ENCODE data around the gene AKAP12. TPM values are rescaled to one million over a fixed set of nuclear protein-coding genes. Genes with fewer than 3 reads are reported as not detected.
A peak's percentile ranks its signal among the peaks of the same experiment; 100 is the strongest.

AKAP12 gene
- total and polyA plus RNA-seq, 5 experiments from 2014 or later, result 0.02 TPM; not detected in 4

- no peaks in the 10 kb centered on the region for H3K9me3 Mint-ChIP-seq
- POLR2A ChIA-PET, result no interaction called here
- peak overlapping the region; percentile 12 to 83 (median 34) for H3K27ac Mint-ChIP-seq
- peaks cover 0 to 36% (median 4%) of the 10 kb centered on the region in 3 donors for H3K36me3 Mint-ChIP-seq
- DNase-seq (no peak), ATAC-seq (no peak)
- no peaks in the 10 kb centered on the region for H3K27me3 Mint-ChIP-seq
- H3K4me1 Mint-ChIP-seq, result peaks cover 21 to 76% (median 69%) of the 10 kb centered on the region in 4 donors
- H3K4me3 Mint-ChIP-seq, result peak overlapping the region in 8 of 10 donors; percentile 0 to 43 (median 29)
Observed at GRCh38 chr6:151400473-151400872, 160.7 kb downstream of the AKAP12 start.

- ATAC-seq, result no peak
- H3K27me3 Mint-ChIP-seq, result no peaks in the 10 kb centered on the region
- no peaks in the 10 kb centered on the region for H3K9me3 Mint-ChIP-seq
- H3K27ac Mint-ChIP-seq, result peak overlapping the region in 8 of 10 donors; percentile 7 to 73 (median 26)
- peaks cover 0 to 37% (median 4%) of the 10 kb centered on the region in 3 donors for H3K36me3 Mint-ChIP-seq
- no peak for DNase-seq
- H3K4me1 Mint-ChIP-seq, result peaks cover 20 to 79% (median 64%) of the 10 kb centered on the region in 4 donors
- POLR2A ChIA-PET, result interaction anchor here (0.5 kb wide), 1 partner anchor 28 kb away, joined by 4 read pairs; no protein-coding TSS in a partner anchor
- H3K4me3 Mint-ChIP-seq, result no peak overlapping the region
Observed at GRCh38 chr6:151402228-151402627, 162.5 kb downstream of the AKAP12 start.

- POLR2A ChIA-PET, result interaction anchor here (0.7 kb wide), 1 partner anchor 295 kb away, joined by 6 read pairs; no protein-coding TSS in a partner anchor
- ATAC-seq (no peak), DNase-seq (no peak)
- Mint-ChIP-seq H3K27me3 (no peaks in the 10 kb centered on the region), H3K27ac (peak overlapping the region in 9 of 10 donors; percentile 10 to 88 (median 61)), H3K36me3 (peaks cover 0 to 43% (median 4%) of the 10 kb centered on the region in 3 donors), H3K4me1 (peaks cover 20 to 70% (median 53%) of the 10 kb centered on the region in 4 donors), H3K4me3 (no peak overlapping the region), H3K9me3 (no peaks in the 10 kb centered on the region)
Observed at GRCh38 chr6:151403919-151404308, 164.1 kb downstream of the AKAP12 start.

Other genes with a start within 250 kb of the AKAP12 start
- gene ZBTB2, start 151.6 kb downstream of the AKAP12 start, total RNA-seq, result 10 to 100 TPM; 32.0 to 32.4 TPM
- 10 to 100 TPM; 12.3 to 18.8 (median 15.0) TPM for gene ZBTB2, start 151.6 kb downstream of the AKAP12 start, polyA plus RNA-seq
- gene RMND1, start 212.2 kb downstream of the AKAP12 start, total RNA-seq, result 10 to 100 TPM; 16.0 to 18.3 TPM
- gene RMND1, start 212.2 kb downstream of the AKAP12 start, polyA plus RNA-seq, result 10 to 100 TPM in 2 of 3 donors, 1 to 10 TPM in 1; 7.7 to 13.9 (median 10.7) TPM

Measured in naive thymus-derived CD8-positive, alpha-beta T cell (primary cell).